GM21367 (cell line): Measurements from ENCODE around the gene FAM180A.
"Not testable (repeated sequence)": the region's sequence is repeated elsewhere in the genome, so short reads cannot be mapped to it uniquely, and the experiment has no call there.

Source experiments
- ATAC-seq: cut with Tn5 transposase; IDR thresholded peaks from one replicate; pipeline ENCODE4 v1.9.1; 2021; ENCODE audit not compliant: unreplicated experiment

The FAM180A gene

GRCh38 chr7:135748770-135749169 is at the start of gene FAM180A:
FAM180A (minus strand) TSS chr7:135748813; CDS start chr7:135748580, 233 bp downstream.
- ATAC-seq = no peak

- ATAC-seq = no peak
Measured at GRCh38 chr7:135798095-135798494, 49.5 kb upstream of the FAM180A start.

- no peak for ATAC-seq
Measured at GRCh38 chr7:135795846-135796570, 47.4 kb upstream of the FAM180A start.

GRCh38 chr7:135793841-135794240 is 45.2 kb upstream of the FAM180A start:
- no peak for ATAC-seq

GRCh38 chr7:135792866-135793265 is 44.3 kb upstream of the FAM180A start:
- ATAC-seq = no peak

GRCh38 chr7:135792363-135792668 is 43.7 kb upstream of the FAM180A start:
- no peak for ATAC-seq

- no peak for ATAC-seq
Measured at GRCh38 chr7:135791543-135792362, 43.1 kb upstream of the FAM180A start.

- ATAC-seq = no peak
Measured at GRCh38 chr7:135790371-135790977, 41.9 kb upstream of the FAM180A start.

GRCh38 chr7:135789956-135790355 is 41.3 kb upstream of the FAM180A start:
- ATAC-seq = no peak

- ATAC-seq = no peak
Measured at GRCh38 chr7:135789431-135789830, 40.8 kb upstream of the FAM180A start.

GRCh38 chr7:135786911-135787310 is 38.3 kb upstream of the FAM180A start:
- no peak for ATAC-seq

GRCh38 chr7:135785065-135785464 is 36.5 kb upstream of the FAM180A start:
- no peak for ATAC-seq

GRCh38 chr7:135784013-135784412 is 35.4 kb upstream of the FAM180A start:
- no peak for ATAC-seq

GRCh38 chr7:135782801-135783200 is 34.2 kb upstream of the FAM180A start:
- no peak for ATAC-seq

- no peak for ATAC-seq
Measured at GRCh38 chr7:135782377-135782776, 33.8 kb upstream of the FAM180A start.

GRCh38 chr7:135777626-135778398 is 29.2 kb upstream of the FAM180A start:
- no peak for ATAC-seq

GRCh38 chr7:135775915-135776314 is 27.3 kb upstream of the FAM180A start:
- not testable (repeated sequence) for ATAC-seq

- ATAC-seq = no peak
Measured at GRCh38 chr7:135775230-135775629, 26.6 kb upstream of the FAM180A start.

- ATAC-seq = no peak
Measured at GRCh38 chr7:135774284-135774683, 25.7 kb upstream of the FAM180A start.

- no peak for ATAC-seq
Measured at GRCh38 chr7:135773464-135773863, 24.9 kb upstream of the FAM180A start.

GRCh38 chr7:135772639-135773222 is 24.1 kb upstream of the FAM180A start:
- ATAC-seq = no peak
